ENCODE results near the gene CNPY2.
"Not testable (repeated sequence)": the region's sequence is repeated elsewhere in the genome, so short reads cannot be mapped to it uniquely, and the experiment has no call there.

The CNPY2 gene

DNA sequence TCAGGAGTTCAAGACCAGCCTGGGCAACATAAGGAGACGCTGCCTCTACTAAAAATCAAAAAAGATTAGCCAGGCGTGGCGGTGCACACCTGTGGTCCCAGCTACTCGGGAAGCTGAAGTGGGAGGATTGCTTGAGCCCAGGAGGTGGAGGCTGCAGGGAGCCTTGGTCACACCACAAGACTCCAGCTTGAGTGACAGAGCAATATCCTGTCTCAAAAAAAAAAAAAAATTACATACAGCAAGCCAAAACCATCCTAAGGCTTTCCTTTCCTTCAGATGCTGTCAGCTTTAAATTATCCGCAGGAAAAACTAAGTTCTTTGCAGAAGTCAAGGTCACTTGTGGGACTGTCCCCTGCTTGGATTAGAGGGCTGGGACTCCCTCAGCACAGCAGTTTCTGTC, 17.0 kb downstream of the CNPY2 start:
- no peak for DNase-seq (ENCODE audit: low read depth)

DNA sequence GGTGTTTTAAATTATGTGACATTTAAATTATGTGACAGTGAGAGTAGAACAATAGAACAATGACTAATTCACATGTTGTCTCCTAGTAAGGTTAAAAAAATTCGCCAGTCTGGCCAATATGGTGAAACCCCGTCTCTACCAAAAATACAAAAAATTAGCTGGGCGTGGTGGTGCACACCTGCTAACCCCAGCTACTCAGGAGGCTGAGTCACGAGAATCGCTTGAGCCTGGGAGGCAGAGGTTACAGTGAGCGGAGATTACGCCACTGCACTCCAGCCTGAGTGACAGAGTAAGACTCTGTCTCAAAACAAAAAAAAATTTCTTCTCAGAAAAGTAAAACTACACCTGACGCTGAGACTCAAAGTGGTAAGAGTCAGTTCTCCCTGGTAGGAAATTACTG, 18.4 kb downstream of the CNPY2 start:
- no peak for DNase-seq (ENCODE audit: low read depth)

DNA sequence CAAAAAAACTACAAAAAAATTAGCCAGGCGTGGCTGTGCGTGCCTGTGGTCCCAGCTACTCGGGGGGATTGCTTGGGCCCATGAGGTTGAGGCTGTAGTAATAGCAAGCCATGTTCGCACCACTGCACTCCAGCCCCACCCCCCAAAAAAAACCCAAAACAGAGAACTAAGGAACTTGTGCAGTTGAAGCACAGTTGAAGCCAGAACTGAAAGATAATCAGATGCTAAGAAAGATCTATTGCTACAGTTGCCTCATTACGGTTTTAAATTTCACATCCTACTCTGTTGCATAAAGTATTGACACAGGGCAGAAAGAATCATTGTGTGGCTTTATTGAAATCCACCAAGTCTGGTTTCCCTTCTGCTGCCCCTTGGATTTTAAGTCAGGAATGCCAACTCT, 19.5 kb downstream of the CNPY2 start:
- DNase-seq (ENCODE audit: low read depth), result no peak

DNA sequence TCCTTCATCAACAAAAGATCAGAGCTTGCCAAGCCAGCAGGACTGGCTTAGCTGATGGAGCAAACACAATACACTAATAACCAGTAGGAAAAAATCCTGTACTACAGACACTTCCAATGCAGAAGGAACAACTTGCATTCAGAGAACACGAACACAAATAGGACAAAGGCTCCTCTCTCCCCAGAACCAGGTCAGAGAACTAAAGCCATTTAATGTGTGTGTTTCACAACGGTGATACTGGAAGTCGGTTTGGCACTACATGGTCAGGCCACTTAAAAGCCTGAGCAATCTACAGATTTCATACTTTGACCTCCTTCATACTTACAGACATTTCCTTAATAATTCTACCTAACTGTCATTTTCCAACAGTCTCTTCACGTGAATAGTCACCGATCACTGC, 22.0 kb downstream of the CNPY2 start:
- DNase-seq (ENCODE audit: low read depth), result no peak

DNA sequence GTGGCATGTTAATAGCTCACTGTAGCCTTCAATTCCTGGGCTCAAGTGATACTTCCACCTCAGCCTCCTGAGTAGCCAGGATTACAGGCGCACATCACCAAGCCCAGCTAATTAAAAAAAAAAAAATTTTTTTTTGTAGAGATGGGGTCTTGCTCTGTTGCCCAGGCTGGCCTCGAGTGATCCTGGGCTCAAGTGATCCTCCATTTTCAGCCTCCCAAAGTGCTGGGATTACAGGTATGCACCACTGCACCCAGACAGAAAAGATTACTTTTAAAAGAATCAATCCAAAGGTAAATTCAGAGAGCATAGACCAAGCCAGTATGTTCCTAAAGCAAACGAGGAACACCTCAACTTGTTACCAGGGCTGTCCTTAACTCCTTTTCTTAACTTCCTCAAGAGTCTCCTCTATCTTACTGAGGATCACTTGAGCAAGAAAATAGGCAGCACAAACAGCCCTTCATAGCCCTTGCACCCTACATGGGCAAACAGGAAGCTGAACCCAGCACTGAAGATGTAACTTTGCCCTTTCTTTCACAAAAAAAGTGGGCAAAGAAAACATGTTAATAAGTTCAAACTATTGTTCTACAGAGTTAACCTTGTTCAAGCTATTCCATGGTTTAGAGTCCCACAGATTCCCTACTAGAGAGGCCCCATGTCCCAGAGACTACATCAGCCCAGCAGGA, 26.9 kb downstream of the CNPY2 start:
- no peak for DNase-seq (ENCODE audit: low read depth)

DNA sequence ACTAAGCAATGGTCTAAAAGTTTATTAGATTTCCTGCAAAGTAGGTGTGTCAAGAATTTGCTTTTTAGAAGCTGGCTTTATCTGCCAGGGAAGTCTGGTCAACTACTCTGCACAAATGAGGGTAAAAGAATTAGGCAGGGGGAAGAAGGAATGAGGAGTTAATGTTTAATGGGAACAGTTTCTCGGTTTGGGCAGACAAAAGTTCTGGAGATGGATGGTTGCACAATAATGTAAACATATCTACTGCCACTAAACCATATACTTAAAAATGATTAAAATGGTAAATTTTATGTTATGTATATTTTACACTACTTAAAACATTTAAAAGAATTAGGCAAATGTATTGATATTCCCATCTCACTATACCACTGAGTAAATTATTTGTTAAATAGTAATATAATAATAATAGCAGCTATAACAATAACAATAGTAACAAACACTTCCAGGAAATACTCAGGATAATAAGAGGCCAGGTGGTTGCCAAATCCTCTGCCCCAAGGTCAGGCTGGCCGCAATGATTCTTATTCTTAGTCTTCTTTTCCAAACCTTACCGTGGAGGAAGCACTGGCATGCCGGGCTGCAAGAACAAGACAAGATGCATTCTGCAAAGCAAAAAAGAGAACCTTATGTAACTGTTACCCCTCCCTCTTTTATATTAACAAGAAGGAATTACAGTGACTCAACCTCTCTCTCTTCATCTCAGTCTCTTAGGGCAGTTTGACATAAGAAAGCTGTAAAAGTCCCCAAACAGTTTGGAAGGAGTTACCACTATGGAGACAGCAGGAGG, 29.6 kb downstream of the CNPY2 start:
- no peak for DNase-seq (ENCODE audit: low read depth)

DNA sequence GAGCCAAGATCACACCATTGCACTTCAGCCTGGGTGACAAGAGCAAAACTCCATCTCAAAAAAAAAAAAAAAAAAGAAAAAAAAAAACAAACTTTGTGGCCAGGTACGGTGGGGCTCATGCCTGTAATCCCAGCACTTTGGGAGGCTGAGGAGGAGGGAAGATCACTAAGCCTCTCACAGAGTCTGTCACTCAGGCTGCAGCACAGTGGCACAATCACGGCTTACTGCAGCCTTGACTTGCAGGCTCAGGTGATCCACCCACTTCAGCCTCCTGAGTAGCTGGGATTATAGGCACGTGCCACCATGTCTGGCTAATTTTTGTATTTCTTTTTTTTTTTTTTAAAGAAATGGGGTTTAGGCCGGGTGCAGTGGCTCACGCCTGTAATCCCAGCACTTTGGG, 31.5 kb downstream of the CNPY2 start:
- not testable (repeated sequence) for DNase-seq (ENCODE audit: low read depth)

DNA sequence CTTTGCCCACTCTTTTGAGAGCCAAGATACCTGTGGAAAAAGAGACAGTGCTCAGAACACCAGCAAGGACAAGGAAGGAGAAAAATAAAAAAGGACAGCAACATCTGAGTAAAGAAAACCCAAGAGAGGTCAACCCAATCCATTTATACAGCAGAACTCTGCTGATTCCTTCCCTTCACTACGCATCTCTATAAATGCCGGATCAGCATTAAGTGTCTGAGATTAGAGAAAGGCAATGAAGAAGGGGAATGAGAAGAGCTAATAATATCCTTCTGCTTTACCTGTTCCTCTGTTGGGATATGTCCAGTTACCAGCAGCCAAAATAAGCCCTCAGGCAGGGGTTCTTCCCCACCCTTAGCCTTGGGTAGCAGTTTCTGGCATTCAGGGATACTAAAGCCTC, 33.2 kb downstream of the CNPY2 start:
- DNase-seq (ENCODE audit: low read depth), result no peak

DNA sequence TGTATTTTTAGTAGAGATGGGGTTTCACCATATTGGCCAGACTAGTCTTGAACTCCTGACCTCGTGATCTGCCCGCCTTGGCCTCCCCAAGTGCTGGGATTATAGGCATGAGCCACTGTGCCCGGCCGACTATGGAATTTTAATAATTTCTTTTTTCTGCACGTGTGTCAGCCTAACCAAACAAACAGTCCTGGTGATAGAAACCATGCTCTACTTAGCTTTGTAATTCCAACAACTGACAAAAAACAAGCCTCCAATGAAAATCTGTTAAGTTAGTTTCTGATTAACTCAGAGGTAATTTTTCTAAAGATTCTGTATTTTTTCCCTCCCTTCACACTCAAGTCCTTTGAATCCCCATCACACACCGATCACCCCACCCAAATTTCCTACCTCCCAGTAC, 33.8 kb downstream of the CNPY2 start:
- no peak for DNase-seq (ENCODE audit: low read depth)

DNA sequence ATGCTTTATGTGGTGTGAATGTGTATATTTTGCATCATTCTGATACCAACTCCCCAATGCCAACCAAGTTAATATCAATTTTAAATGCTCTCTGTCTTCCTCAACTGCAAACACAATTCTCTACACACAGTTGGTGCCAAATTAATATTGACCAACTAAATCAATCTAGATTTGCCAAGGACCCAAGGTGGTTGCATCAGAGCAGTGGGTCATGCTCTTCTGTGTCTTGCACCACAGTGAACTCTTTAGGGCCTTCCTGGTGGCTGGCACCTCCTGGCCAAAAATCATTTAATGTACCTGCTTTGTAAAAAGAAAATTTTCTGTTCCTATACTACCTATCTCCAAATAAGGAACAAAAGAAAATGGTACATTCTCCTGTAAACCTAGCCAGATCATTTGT, 34.9 kb downstream of the CNPY2 start:
- no peak for DNase-seq (ENCODE audit: low read depth)

DNA sequence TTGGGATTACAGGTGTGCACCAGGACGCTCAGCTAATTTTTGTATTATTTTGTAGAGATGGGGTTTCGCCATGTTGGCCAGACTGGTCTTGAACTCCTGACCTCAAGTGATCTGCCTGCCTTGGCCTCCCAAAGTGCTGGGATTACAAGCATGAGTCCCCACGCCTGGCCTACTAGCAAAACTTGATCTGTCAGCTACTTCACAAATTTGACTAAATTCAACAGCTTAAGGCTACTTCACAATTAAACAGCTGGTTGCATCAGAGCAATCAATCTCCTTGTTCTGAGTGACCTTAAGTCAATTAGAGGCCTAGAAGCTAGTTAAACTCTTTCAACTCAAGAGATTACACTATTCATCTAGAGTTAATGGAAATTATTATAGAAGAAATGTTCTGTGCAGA, 36.9 kb downstream of the CNPY2 start:
- DNase-seq (ENCODE audit: low read depth), result no peak

DNA sequence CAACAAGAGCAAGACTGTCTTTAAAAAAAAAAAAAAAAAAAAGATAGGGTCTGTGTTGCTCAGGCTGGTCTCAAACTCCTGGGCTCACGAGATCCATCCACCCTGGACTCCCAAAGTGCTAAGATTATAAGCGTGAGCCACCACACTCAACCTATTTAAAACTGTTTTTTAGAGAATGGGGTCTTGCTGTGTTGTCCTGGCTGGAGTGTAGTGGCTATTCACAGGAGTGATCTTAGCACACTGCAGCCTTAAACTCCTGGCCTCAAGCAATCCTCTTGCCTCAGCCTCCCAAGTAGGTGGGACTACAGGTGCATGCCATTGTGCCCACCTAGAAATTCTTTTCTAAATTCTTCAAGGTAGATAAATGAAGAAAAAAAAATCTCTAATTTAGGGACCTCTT, 41.5 kb downstream of the CNPY2 start:
- DNase-seq (ENCODE audit: low read depth), result no peak

DNA sequence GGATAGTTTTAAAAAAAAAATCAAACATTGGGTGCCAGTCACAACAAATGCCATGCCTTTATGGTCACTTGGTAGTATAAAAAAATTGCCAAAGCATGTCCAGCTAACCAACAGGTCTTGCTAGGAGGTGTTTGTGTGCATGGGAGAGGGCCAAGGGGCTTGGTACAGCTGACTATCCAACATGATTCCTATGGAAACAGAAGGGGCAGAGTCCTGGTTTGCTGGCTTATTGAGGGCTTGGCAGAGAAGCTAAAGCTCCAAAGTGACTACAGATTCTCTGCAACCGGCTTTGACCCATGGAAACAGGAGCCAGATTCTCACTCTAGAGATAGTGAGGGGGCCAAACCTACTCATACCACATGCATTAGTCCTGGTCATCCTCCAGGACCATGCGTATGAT, 43.3 kb downstream of the CNPY2 start:
- DNase-seq (ENCODE audit: low read depth), result not testable (repeated sequence)

DNA sequence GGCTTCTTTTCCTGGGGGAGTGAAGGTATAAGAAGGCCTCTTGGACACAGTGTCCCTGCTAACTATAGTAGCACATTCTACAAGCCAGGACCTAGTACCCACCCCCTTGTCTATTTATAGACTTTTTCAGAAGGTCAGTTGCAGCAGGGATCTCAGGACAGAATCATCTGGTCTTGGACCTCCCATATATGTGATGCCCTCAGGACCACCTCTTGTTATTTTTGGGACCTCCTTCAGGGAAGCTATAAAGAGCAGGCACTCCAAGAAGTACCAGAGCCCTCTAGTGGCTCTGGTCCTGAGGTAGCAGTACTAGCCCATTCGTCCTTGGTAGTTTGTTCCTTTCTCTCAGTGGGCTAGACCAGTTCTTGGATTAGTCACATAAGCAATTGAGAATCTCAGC, 44.8 kb downstream of the CNPY2 start:
- DNase-seq (ENCODE audit: low read depth), result no peak

DNA sequence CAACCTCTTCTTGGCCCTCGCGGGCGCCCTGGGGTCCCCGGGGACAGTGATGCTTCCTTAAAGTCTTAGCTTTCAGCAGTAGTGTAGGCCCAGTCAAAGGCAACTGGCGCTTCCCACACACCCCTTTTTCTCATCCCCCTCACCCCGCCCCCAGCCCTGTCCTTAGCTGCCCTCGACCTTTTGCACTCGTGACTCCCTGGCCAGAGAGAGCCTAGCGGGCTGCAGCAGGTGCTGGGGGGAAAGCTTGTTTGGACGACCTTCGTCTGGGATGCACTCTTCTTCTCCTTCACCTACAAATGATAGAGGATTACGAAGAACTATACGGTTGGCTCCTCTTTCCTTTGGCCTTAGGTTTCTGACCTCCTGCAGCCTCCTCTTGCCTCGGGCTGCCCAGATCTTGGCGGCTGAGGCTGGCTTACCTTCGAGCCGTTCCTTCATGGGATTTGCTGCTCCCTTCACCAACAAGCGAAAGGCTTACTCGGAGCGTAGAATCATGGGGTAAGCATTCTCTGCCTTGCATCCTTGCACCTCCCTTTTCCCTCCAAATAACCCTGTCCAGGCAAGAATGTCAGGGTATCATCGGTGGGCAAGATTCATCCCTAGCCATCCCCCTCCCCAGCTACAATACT, 48.2 kb downstream of the CNPY2 start:
- DNase-seq (ENCODE audit: low read depth), result no peak

DNA sequence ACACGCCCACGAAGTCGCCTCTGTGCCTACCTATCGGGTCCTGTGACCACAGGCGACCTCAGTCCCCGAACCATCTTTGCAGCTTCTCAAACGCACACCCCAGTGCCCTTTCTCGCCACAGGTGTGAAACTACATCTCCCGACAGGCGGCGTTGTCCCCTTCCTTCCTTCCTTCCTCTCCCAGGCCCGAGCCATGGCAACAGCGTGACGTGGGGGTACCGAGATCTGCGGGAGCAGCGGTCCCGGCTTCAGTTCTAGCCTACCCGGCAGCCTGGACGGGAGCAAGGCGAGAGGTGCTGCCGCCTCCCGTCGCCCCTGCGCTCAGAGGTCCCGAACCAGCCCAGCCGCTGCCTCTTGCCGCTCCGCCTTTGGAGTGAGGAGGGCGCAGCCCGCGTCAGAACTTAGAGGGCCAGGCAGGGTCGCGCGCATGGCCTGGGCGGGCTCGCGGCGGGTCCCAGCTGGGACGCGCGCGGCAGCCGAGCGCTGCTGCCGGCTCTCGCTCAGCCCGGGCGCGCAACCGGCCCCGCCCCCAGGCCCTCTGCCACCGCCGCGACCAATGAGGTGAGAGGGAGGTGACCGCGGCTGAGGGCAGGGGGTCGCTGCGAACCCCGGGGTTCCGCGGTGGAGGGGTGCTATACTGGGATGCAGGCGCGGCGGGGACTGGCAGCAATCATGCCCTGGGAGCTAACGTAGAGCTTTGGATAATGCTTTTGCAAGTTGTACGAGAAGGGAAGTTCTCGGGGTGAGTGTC, 48.9 kb downstream of the CNPY2 start, which contains the start of gene COQ10A:
TSS of gene COQ10A (plus strand) at position 250 of the 750 bp plus-strand sequence. CDS start at position 427, 177 bp downstream.
- peak; percentile 70 for DNase-seq (ENCODE audit: low read depth)

DNA sequence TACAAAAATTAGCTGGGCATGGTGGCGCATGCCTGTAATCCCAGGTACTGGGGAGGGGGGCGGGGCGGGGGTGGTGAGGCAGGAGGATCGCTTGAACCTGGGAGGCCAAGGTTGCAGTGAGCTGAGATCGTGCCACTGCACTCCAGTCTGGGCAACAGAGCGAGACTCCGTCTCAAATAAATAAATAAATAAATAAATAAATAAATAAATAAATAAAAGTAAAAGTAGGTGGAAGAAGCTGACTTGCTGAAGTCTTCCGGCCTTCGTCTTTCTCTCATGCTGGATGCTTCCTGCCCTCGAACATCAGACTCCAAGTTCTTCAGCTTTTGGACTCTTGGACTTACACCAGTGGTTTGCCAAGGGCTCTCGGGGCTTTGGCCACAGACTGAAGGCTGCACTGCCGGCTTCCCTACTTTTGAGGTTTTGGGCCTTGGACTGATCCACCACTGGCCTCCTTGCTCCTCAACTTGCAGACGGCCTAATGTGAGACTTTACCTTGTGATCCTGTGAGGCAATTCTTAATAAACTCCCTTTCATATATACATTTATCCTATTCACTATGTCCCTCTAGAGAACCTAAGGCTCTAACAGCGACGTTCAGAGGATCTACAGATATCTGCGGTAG, 49.6 kb downstream of the CNPY2 start:
- DNase-seq (ENCODE audit: low read depth), result not testable (repeated sequence)

DNA sequence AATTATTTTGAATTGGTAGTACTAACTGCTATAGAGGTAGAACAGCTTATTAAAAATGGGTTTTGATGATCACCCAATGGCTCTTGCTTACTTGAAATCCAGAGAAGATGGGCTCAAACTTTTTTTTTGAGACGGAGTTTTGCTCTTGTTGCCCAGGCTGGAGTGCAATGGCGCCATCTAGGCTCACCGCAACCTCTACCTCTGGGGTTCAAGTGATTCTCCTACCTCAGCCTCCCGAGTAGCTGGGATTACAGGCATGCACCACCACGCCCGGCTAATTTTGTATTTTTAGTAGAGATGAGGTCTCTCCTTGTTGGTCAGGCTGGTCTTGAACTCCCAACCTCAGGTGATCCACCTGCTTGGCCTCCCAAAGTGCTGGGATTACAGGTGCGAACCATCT, 52.8 kb downstream of the CNPY2 start:
- not testable (repeated sequence) for DNase-seq (ENCODE audit: low read depth)

DNA sequence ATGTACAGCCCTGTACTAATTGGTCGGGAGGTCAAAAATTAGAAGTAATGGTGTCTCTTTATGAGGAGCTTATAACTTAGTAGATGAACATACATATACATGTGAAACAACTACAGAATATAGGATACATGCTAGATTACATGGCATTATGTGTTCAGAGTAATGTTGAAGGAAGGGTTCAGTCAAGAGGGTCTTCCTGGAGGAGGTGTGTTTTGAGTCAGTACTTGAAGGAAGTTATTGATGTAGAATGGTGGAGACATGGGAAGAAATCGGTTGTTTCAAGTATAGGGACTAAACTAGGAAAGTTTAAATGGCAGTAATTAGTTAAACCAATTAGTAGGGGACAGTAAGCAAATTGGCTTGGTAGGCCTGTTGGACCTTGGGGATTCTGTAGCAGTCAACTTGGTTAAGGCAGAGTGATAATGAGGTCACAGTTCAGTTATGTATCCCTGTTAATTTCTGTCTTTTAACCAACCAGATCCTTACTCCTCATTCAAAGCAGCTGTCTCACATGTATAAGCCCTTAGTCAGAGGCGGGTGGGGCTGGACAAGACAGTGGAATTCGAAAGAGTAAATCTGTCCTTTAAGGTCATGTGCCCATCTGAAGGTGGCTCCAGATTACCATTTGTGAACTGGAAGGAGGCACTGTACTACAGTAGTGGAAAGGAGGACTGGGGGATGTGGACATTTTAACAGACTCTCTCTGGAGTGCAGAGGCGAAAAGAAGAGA, 54.1 kb downstream of the CNPY2 start:
- DNase-seq (ENCODE audit: low read depth), result no peak

DNA sequence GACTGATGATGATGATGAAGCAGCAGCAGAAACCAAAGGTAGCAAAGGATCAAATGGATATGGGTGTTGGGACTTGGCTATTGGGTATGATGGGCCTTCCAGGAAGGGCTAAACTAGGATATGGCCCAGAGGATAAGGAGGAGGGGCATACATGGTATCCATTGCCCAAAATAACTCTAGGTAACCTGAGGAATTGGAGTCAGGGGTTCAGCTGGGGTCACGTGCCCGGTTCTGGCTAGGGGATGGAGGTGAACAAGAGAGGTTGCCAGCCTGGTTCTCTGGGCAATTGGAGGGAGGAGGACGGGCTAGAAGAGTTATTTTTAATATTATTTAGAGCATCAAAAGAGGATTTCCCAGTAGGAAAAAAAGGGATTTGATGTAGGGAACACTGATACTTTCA, 54.9 kb downstream of the CNPY2 start:
- DNase-seq (ENCODE audit: low read depth), result no peak

DNA sequence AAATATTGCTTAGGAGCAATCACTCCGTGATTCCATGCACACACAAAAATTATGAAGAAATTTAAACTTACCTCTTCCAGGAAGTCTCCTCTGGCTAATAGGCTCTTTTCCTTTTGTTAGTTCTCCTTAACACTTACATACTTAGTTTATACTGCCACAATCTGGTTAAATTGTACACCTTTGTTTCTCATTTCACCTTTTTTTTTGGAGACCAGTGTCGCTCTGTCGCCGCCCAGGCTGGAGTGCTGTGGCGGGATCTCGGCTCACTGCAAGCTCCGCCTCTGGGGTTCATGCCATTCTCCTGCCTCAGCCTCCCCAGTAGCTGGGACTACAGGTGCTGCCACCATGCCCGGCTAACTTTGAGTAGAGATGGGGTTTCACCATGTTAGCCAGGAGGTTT, 55.4 kb downstream of the CNPY2 start:
- no peak for DNase-seq (ENCODE audit: low read depth)
